RCC 7860 (cell line): ENCODE results near the gene TPMT.
"Not testable (repeated sequence)": the region's sequence is repeated elsewhere in the genome, so short reads cannot be mapped to it uniquely, and the experiment has no call there.

ENCODE experiments used
- DNase-seq: peaks from one replicate; pipeline ENCODE4 v3.0.0-alpha.2; 2015; ENCODE audit warnings: low spot score
- FAIRE-seq: peaks from 2 replicates; lab custom pipeline; 2012; peaks lifted over from hg19 to GRCh38; lab: Jason Lieb, UNC

Gene TPMT

DNA sequence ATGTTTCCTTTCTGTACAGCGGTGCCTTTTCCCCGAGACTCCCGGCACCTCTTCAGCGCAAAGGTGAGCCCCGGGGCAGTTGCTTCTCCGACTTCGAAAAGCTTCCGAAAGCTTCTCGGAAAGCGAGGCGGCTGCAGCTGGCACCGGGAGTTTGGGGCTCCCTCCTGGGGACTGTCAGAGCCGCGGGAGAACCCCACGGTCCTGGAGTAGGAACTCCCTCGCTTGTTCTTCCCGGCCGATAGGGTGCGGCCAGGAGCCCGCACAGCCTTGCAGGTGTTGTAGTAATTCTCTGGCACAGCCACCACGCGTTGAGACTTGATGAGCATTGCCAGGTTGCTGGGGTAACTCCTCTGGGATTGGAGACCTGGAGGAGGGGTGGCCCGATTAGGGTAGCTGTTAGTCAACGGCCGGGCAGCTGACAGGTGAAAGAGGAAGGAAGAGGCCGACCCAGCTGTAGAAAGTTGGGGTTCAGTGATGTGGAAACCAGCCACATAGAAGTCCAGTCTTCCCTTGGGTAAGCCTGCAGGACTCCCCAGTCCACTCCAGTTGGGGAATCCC lies 1.1 kb upstream of the TPMT start:
- no peak for FAIRE-seq
- DNase-seq: peak; percentile 49

DNA sequence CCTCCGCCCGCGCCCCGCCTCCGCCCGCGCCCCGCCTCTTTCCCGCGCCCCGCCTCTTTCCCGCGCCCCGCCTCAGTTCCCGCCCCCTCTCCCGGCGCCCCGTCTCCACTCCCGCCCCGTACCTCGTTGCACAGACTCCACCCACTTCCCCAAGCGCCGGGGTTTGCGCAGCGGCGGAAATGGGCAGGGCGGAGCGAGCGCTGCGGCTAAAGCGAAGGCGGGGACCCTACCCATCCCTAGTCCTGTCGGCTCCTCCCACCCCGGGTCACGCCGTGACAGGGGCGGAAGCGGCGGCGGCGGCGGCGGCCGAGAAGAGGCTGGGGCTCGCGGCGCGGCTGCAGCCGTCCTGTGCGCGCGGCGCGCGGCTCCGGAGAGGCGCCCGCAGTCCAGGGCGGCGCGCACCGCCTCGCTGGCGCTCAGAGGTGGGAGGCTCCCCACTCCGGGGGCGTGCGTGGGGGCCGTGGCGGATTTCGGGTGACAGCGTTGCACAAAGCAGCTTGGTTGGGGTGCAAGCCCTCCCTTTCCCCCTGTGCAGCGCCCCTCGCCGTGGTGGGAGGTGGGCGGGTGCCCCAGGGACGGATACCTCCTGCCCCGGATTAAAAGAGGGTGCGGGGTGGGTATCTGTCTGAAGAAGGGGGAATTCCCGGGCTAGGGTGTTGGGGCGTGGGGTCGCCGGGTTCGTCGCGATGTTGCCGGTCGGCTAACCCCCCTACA lies 430 bp upstream of the TPMT start, which contains the start of gene KDM1B:
Gene KDM1B, plus strand, starts transcription at position 273 of the 714 bp plus-strand sequence. CDS start 4,474 bp downstream, outside the sequence.
- FAIRE-seq: no peak

DNA sequence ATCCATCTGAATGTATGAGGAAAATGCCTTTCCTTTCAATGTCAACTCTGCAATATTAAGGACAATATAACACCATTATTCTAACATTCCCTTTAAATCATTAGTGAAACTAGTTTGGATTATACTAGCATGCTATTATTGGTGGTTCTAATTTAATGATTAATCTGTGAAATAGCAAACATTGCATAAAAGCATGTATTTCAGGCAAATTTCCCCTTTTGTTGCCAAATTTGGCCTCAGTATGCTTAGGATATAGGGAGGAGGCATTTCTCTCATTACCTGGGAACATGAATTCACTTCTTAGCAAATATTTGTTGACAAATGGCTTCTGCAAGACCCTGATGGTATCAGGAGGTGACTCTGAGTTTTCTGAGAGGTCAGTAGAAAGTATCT lies 1.6 kb downstream of the TPMT start:
- no peak for DNase-seq
- no peak for FAIRE-seq

More for the DNA sequence above, 430 bp upstream of the TPMT start, which contains the start of gene KDM1B:
- DNase-seq: peak; percentile 93

DNA sequence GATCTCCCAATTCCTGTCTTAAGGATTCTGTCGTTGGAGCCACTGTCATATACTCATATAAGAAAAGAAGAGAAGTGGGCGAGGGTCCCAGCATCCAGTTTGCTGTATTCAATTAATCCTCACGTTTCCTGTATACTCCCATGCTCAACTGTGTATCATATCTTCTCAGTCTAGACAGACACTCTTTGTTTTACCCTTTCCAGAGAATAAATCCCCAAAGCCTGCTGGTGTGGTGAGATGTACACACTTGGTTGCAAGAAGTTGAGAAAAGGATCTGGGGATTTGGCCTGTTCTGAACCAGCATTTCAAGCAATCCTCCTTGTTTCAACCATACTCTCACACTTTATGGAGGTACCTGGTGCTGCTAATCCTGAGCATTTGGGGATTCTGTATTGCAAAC lies 3.1 kb downstream of the TPMT start:
- FAIRE-seq (no peak), DNase-seq (no peak)

GRCh38 chr6:18151391-18151790 lies 3.5 kb downstream of the TPMT start:
- DNase-seq, FAIRE-seq: not testable (repeated sequence)

- DNase-seq: peak; percentile 94
- FAIRE-seq: peak; percentile 91
These were observed 6.4 kb downstream of the TPMT start for GRCh38 chr6:18148304-18149025.

- FAIRE-seq (no peak), DNase-seq (peak; percentile 60)
These were observed 7.3 kb downstream of the TPMT start for GRCh38 chr6:18147616-18148015.

DNA sequence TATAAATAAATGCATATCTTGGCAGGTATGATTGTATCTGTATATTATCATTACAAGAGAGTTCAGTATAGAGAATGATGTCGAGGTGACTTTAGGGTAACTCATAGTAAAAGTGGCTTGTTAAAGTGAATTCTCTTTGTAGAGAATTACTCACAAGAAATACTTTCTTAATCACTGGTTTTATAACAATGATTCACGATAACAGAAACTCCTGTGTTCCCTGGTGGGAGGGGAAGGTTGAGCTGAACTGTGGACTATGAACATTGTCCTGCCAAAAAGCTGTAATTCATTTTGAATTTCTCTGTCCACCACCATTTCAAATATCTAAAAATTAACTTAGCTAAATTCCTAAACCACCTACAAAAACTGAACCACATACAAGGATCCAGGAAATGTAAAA lies 7.7 kb downstream of the TPMT start:
- DNase-seq: peak; percentile 79
- FAIRE-seq: peak; percentile 95

GRCh38 chr6:18142591-18142861 lies 12.4 kb downstream of the TPMT start:
- FAIRE-seq (no peak), DNase-seq (no peak)

DNA sequence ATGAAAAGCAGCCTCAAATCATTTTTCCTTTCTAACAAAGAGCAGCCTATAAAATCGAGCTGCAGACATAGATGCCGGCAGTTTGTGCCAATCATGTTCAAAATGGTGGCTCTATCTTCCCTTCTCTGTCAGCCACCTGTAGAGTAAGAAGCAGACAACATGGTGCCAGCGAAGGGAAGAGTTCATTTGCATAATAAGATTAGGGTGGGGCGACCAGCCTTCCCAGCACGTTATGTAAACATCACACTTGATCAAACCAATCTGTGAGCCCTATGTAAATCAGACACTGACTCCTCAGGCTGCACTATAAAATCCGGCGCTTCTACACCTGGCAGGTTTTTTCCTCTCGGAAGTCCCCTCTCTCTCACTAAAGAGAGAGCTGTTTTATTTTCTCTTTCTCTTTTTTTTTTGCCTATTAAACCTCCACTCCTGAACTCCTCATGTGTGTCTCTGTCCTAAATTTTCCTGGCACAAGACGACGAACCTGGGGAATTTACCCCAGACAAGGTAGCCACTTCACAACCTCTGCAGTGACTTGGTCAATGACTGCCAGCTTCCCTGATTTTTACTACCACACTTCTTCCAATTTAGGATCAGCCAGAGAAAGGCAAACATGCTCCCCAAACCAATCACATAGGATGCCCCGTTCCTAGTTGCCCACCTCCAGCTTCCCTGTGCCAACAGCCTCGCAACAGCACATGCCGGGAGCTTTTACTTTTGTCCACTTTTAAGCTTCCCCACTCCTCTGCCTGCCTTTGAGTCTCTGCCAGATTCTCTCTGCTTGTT lies 12.9 kb downstream of the TPMT start:
- DNase-seq (no peak), FAIRE-seq (no peak)

- DNase-seq: no peak
- FAIRE-seq: no peak
These were observed 14.8 kb downstream of the TPMT start for GRCh38 chr6:18139935-18140621.

DNA sequence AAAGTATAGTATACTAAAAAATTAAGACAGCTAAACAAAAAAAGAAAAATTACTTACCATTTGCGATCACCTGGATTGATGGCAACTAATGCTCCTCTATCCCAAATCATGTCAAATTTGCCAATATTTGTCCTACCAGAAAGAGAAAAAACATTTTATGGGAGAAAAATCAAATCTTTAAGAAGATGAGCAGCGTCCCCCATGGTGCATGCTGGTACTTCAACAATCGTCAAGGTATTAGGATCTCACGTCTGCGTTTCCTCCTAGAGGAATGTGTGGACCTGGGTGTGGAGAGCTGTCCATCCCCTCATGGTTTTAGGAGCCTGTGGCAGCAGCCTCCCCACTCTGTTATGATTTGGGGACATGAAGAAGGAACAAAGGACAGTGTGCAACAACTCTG lies 16.0 kb downstream of the TPMT start:
- FAIRE-seq (no peak), DNase-seq (no peak)

DNA sequence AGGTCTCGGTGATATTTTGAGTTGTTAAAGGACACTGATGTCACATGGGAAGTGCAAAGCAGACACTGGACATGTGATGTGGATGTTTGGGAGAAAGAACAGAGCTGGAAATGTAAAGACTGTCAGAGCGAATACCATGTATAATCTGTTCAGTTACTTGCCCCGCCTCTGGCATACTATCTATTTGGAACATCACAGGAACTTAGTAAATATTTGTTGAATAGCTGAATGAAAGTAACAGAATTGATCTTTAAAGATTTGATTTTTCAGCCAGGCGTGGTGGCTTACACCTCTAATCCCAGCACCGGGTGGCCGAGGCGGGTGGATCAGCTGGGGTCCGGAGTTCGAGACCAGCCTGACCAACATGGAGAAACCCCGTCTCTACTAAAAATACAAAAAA lies 18.6 kb downstream of the TPMT start:
- DNase-seq (no peak), FAIRE-seq (no peak)

DNA sequence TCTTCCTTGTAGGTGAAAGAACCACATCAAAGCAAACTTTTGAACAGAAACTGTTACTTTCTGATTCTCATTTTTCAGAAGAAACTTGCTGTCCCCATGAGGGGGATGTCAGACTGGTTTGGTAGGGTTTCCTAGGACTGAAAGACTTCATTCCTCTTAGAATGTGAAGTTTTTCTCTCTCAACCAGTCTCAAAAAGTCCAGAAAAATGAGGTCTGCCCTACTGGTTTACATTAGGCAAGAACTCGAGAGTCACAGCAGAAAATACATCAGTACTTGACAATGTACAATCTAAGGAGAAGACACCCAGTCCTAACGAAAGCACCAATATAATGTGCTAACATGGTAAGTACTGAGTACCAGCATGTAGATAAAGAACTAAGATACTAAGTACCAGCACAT lies 19.7 kb downstream of the TPMT start:
- DNase-seq (no peak), FAIRE-seq (no peak)

DNA sequence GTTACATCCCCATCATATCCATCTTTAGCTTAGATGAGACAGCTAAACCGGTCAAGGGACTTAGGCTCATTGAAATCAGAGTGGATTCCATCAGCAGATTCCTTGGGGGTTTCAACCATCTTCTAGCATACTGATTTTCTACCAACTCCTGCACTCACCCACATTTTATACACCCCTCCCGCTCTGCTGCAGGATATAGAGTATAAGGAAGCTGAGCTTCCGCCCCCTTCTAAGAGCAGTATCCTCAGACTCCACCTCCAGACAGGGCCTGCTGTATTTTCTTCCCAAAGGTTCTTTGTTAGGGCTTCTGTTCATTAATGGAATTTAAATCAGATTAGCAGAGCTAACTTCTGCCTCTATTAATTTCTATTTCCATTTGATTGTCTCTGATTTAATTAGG lies 22.5 kb downstream of the TPMT start:
- FAIRE-seq: no peak
- no peak for DNase-seq

- DNase-seq: no peak
- FAIRE-seq: no peak
These were observed 28.8 kb downstream of the TPMT start for GRCh38 chr6:18126121-18126520.

DNA sequence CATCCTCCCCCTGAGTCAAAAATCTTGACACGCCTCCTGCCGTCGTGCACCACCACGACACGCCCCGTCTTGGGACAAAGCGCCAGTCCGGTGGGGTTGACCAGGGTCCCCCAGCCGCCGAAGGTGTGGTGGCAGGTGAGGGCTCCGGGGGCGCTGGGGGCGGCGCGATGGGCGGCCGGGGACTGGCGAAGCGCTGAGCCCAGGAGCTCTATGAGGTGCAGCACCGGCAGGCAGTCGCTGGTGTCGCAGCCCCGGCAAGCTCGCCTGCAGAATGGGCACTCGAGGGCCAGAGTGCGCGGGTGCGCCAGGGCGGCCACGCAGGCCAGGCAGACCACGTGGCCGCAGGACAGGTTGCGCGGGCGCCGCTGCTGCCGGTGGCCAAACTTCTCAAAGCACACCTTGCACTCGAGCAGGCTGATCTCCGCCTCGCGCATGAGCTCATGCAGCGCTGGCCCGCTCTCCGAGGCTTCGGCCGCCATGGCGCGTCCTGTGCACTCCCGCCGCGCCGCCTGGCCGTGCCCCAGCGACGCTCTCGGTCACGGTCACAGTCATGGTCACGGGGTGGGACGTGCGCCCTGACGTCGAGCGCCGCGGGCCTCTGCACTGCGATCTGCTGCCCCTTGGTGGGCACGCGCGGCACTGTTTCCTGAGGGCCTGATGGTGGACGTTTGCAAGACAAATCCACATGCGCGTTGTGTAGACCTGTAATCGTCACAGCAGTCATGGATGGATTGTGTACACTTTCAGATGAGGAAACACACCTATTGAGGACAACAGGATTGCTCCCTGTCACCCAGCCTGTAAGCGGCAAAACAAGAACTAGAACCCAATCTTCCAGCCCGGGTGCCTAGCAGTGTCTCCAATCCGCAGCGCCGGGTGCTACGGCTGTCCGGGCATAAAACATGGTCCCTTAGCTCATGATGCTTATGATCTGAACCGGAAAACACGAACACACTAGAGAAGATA lies 32.5 kb downstream of the TPMT start, which contains the start of gene NHLRC1:
Gene NHLRC1, minus strand, starts transcription at position 550 of the 966 bp plus-strand sequence. Its CDS starts 71 bp downstream, at position 479.
- no peak for FAIRE-seq

GRCh38 chr6:18121580-18122127 lies 33.2 kb downstream of the TPMT start:
- DNase-seq: no peak
- no peak for FAIRE-seq

More for the DNA sequence above, 32.5 kb downstream of the TPMT start, which contains the start of gene NHLRC1:
- peak; percentile 9 for DNase-seq

GRCh38 chr6:18119236-18119635 lies 35.6 kb downstream of the TPMT start:
- FAIRE-seq: no peak

More at GRCh38 chr6:18119236-18119635, 35.6 kb downstream of the TPMT start:
- no peak for DNase-seq
